ENCODE results near the gene YDJC. TPM values are rescaled to one million over a fixed set of nuclear protein-coding genes. Genes with fewer than 3 reads are reported as not detected.

Gene YDJC
- total and polyA plus RNA-seq, 9 of the 15 experiments (the other 6 are each of a cell fraction or from before 2014, with no cell fraction given): 13.5 to 871 (median 164) TPM

DNA sequence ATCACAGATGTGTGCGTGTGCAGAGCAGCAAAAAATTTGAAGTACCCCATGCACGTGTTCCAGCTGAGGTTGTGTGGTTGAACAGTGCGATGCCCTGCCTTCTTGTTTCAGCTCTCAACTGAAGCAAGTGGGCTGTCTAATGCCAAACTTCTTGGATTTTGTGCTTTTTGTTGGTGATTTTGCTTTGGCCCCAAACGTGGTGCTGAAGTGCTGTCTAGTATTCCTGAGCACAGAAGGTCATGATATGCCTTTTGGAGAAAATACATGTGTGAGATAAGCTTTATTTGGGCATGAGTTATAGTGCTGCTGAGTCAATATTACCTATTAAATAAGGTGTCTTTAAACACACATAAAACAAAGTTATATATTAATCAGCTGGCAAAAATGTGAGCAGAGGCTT lies 14.1 kb downstream of the YDJC start:
- in situ Hi-C loops (cut with MboI) (no loop called here), intact Hi-C loops (cut with micrococcal nuclease) (no loop called here)
- no peak overlapping the region for H3K9ac ChIP-seq (ENCODE audit: insufficient read depth in 1 of 2, low read depth in 2 of 2, low read length in 2 of 2)
- H3K4me1 ChIP-seq (replicated peaks in 1 of 2; ENCODE audit: control insufficient read depth in 2 of 2, insufficient read depth in 2 of 2, low read length in 2 of 2): peaks cover 0 to 8% of the 10 kb centered on the region in 2 experiments; a peak in 2 of 5 replicates
- WGBS (ENCODE audit: insufficient coverage, low coverage, missing lambda C conversion rate): 67% methylated on average over 4 of the region's 4 CpGs
- DNase-seq (ENCODE audit: extremely low read depth in 1 of 4, low spot score in 3 of 4): no peak
- ChIA-PET CTCF (ENCODE audit: low intra/inter-chr PET ratio) (no interaction called here), POLR2A (interaction anchor here (75.5 to 76.8 kb wide), 2 partner anchors 4 to 7 kb away, joined by 4622 read pairs; partner anchors contain the start of genes CCDC116, SDF2L1 and YDJC)
- no peak overlapping the region for H2AFZ ChIP-seq (ENCODE audit: low read depth, low read length)
- peaks cover 87% of the 10 kb centered on the region for H3K36me3 ChIP-seq (ENCODE audit: control insufficient read depth, insufficient read depth, low read length)
- H3K4me2 ChIP-seq (ENCODE audit: insufficient read depth, low read length): no peak overlapping the region
- peaks cover 4% of the 10 kb centered on the region for H3K9me1 ChIP-seq (ENCODE audit: control insufficient read depth, insufficient read depth, low read length)
- BruUV-seq (replicated peaks): no TSS peak
- H4K20me1 ChIP-seq (replicated peaks; ENCODE audit: control insufficient read depth, insufficient read depth, low read length): peaks cover 44% of the 10 kb centered on the region
- H3K9me3 ChIP-seq (replicated peaks; ENCODE audit: control insufficient read depth, insufficient read depth, low read depth, low read length): no peaks in the 10 kb centered on the region
- ATAC-seq: no peak
- no peak for FAIRE-seq
- peaks cover 80% of the 10 kb centered on the region for H3K79me2 ChIP-seq (ENCODE audit: control insufficient read depth, insufficient read depth, low read length)
- no peaks in the 10 kb centered on the region for H3K27me3 ChIP-seq (ENCODE audit: control insufficient read depth in 2 of 2, insufficient read depth in 2 of 2, low read length in 2 of 2)
- H3K27ac ChIP-seq (ENCODE audit: extremely low read depth, low read depth, low read length): no peak overlapping the region
- H3K4me3 ChIP-seq: no peak overlapping the region
- TF ChIP-seq HEY1 (CRISPR knock-in tag; IDR thresholded peaks at IDR 0.05; ENCODE audit: borderline replicate concordance) (no peak), MAFK (IDR thresholded peaks at IDR 0.05; ENCODE audit: low read length) (peak; percentile 14; the same call in 1 of the 2 replicates), SMARCB1 (IDR thresholded peaks at IDR 0.05; ENCODE audit: insufficient read length, low read depth) (no peak), U2AF2 (optimal IDR thresholded peaks at IDR 0.05; ENCODE audit: low read depth, low read length) (no peak), POLR2AphosphoS2 (IDR thresholded peaks at IDR 0.05; ENCODE audit: low read length) (peak; percentile 74; the same call in 1 of the 2 replicates), POLR2AphosphoS5 (IDR thresholded peaks at IDR 0.05; ENCODE audit: control insufficient read depth, insufficient read depth, low read depth, low read length) (no peak), PHF21A (IDR thresholded peaks at IDR 0.05; ENCODE audit: borderline replicate concordance, low read depth) (no peak), ZBTB1 (CRISPR knock-in tag; IDR thresholded peaks at IDR 0.05; ENCODE audit: borderline replicate concordance, low read depth) (no peak), GABPB1 (CRISPR knock-in tag; IDR thresholded peaks at IDR 0.05) (no peak), FOXK1 (CRISPR knock-in tag; IDR thresholded peaks at IDR 0.05; ENCODE audit: borderline replicate concordance) (no peak), TCF7L2 (IDR thresholded peaks at IDR 0.05; ENCODE audit: low read depth, low read length) (no peak)
- TF ChIP-seq, protein P1, sequence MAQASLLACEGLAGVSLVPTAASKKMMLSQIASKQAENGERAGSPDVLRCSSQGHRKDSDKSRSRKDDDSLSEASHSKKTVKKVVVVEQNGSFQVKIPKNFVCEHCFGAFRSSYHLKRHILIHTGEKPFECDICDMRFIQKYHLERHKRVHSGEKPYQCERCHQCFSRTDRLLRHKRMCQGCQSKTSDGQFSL (CRISPR knock-in tag; IDR thresholded peaks at IDR 0.05): no peak
- TF ChIP-seq, protein P1 (tag; IDR thresholded peaks at IDR 0.05): no peak
- TF ChIP-seq, protein P2, sequence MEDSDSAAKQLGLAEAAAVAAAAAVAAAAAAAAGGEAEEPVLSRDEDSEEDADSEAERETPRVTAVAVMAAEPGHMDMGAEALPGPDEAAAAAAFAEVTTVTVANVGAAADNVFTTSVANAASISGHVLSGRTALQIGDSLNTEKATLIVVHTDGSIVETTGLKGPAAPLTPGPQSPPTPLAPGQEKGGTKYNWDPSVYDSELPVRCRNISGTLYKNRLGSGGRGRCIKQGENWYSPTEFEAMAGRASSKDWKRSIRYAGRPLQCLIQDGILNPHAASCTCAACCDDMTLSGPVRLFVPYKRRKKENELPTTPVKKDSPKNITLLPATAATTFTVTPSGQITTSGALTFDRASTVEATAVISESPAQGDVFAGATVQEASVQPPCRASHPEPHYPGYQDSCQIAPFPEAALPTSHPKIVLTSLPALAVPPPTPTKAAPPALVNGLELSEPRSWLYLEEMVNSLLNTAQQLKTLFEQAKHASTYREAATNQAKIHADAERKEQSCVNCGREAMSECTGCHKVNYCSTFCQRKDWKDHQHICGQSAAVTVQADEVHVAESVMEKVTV (CRISPR knock-in tag; IDR thresholded peaks at IDR 0.05): no peak
- TF ChIP-seq, protein P3, sequence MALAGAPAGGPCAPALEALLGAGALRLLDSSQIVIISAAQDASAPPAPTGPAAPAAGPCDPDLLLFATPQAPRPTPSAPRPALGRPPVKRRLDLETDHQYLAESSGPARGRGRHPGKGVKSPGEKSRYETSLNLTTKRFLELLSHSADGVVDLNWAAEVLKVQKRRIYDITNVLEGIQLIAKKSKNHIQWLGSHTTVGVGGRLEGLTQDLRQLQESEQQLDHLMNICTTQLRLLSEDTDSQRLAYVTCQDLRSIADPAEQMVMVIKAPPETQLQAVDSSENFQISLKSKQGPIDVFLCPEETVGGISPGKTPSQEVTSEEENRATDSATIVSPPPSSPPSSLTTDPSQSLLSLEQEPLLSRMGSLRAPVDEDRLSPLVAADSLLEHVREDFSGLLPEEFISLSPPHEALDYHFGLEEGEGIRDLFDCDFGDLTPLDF (CRISPR knock-in tag; IDR thresholded peaks at IDR 0.05): peak; percentile 60; the same call in 1 of the 2 replicates
- TF ChIP-seq, protein P4, sequence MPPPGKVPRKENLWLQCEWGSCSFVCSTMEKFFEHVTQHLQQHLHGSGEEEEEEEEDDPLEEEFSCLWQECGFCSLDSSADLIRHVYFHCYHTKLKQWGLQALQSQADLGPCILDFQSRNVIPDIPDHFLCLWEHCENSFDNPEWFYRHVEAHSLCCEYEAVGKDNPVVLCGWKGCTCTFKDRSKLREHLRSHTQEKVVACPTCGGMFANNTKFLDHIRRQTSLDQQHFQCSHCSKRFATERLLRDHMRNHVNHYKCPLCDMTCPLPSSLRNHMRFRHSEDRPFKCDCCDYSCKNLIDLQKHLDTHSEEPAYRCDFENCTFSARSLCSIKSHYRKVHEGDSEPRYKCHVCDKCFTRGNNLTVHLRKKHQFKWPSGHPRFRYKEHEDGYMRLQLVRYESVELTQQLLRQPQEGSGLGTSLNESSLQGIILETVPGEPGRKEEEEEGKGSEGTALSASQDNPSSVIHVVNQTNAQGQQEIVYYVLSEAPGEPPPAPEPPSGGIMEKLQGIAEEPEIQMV (tag; conservative IDR thresholded peaks at IDR 0.05; ENCODE audit: low read depth): no peak

Data from K562 (cell line).